LNCAP (cell line): ENCODE measurements around the gene FAM168A.

Source experiments
- TF ChIP-seq, protein P1 (sequence below): fragments of 450-650 bp; IDR thresholded peaks from 2 replicates; pipeline ENCODE4 v1.5.1; 2017; ENCODE audit warnings: mild to moderate bottlenecking

Gene FAM168A

DNA sequence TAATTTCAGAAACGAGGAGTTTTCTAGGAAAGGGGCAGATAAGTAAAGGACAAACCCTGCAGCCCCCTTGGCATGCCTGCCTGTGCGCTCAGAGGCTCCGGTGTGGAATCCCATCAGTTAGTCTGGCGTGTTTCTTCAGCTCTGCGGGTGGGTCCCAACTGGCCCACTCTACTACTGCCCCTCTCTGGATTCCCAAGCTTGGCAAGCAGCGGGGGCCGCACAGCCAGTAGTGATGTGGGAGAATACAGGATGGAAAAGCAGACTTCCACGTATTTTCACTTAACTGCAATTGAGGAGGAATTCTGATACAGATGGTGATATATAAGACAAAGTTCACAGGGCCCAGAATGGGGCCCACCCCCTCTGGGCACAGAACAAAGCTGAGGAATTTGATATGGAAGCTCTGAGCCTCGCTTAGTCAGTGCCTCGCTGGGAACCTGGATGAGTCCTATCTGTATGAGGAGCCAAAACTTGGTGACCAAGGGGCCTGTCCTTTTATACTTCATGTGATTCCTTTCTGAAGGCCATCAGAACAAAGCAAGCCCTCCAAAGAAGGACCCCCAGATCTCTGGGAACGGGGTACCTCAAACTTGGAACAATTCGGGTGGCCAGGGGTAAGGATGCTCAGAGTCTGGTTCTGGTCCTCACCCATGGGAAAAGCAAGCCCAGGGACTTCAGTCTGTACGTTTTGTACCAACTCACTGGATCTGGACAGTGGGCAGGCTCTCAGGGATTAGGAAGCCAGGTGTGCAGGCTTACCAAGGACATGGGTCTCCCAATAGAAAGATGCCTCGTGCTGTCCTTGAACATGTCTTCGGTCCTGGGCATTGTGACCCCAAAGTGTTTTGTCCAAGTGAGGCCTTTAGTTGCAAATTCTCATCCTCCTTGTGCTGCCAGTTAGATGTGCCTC is 195.7 kb downstream of the FAM168A start:
- TF ChIP-seq, protein P1, sequence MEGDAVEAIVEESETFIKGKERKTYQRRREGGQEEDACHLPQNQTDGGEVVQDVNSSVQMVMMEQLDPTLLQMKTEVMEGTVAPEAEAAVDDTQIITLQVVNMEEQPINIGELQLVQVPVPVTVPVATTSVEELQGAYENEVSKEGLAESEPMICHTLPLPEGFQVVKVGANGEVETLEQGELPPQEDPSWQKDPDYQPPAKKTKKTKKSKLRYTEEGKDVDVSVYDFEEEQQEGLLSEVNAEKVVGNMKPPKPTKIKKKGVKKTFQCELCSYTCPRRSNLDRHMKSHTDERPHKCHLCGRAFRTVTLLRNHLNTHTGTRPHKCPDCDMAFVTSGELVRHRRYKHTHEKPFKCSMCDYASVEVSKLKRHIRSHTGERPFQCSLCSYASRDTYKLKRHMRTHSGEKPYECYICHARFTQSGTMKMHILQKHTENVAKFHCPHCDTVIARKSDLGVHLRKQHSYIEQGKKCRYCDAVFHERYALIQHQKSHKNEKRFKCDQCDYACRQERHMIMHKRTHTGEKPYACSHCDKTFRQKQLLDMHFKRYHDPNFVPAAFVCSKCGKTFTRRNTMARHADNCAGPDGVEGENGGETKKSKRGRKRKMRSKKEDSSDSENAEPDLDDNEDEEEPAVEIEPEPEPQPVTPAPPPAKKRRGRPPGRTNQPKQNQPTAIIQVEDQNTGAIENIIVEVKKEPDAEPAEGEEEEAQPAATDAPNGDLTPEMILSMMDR = no peak

DNA sequence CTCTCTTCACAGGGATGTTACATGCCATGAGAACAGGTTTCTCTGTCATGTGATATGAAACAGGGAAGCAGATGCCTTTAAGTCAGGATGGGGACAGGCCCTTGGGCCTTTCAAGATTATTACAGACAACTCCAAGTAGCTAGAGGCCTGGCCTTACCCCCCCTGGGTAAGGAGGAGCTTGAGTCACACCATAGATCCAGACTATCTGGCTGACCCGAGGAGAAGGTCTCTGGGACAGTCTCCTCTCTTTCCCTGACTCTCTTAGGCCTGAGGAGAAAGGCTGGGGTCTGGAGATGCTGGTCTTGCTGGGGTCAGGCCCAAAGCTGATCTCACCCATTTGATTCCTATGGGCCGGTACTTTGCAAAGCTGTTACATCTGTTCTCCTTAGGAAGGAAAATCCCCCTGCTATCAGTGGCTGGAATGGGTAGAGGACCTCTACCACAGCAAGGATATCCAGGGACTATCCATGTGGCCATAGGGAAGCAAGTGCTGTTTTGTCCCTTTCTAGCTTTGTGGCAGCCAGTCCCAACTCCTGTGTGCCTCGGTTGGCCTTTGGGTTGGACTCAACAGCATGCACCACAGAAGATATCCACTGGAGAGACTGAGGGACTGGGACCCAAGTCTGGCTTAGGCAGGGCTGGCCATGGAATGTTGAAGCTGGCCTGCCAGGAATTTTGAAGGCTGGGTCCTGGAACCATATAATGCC is 196.5 kb downstream of the FAM168A start:
- TF ChIP-seq, protein P1 = no peak

DNA sequence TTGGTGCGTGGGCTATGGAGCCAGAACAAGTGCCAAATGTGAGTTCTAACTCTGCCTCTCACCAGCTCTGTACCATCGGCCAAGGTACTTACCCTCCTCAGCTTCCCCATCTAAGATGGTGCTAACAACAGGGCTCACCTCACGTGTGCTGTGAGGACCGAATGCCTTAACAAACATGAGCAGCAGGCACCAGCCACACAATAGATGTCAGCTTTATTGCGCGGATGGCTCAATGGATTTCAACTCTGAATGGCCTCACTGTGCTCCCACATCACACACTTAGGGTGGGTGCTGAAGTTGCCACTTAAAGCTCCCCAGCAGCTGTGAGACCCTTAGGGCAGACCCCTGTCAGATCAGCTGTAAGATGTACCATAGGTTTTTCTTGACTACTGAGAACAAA is 197.6 kb downstream of the FAM168A start:
- TF ChIP-seq, protein P1 = no peak

DNA sequence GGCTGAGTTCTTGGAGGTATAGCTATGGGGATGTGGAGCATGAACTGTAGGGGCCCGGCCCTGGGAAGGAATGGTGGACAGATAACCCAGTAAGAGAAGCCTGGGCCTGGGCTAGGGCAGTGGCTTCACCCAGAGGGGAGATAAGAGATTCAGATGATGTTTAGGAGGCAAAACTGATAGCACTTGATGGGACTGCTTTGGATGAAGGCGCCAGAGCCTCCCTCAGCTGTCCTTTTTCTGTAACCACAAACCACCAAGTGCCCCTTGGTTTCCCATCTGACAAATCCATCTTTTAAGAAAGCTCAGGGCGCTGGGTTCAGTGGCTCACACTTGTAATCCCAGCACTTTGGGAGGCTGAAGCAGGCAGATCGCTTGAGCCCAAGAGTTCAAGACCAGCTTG is 198.3 kb downstream of the FAM168A start:
- TF ChIP-seq, protein P1 = no peak

DNA sequence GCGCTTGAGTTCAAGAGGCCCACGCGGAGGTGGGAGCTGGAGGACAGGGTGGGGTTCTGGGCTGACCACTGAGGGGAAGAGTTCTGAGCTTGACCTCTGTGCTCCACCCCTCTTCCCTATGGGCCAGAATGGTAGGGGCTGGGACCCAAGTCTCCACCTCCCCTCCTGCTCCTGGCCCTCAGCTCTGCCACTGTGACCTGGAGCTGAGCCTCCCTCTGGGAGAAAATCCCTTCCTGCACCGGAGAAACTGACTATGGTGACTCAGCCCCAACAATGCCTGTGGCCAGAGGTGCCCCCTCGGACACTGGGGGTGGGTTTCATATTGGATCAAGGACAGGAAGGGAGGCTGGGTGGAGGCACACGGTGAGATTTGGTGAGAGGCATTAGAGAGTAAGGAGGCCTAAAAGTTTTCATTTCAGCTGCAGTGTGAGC is 198.7 kb downstream of the FAM168A start:
- TF ChIP-seq, protein P1 = no peak

DNA sequence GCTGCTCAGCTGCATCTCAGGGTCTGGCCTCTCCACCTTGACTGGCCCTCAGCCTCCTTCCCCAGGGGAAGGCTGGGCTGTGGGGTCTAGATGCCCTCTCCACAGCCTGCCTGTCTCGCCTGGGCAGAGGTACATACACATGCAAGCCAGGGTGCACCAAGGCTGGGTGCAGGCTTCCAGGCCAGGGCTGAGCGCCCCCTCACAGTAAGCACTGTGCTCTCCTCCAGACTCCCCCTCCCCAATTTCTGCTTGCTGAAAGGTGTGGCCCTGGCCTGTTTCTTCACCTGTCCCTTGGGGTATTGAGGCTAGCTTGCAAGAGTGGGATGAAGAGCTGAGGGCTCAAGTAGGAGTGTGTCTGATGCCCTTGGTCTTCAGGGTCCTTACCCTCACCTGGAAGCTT is 199.2 kb downstream of the FAM168A start:
- TF ChIP-seq, protein P1 = no peak

DNA sequence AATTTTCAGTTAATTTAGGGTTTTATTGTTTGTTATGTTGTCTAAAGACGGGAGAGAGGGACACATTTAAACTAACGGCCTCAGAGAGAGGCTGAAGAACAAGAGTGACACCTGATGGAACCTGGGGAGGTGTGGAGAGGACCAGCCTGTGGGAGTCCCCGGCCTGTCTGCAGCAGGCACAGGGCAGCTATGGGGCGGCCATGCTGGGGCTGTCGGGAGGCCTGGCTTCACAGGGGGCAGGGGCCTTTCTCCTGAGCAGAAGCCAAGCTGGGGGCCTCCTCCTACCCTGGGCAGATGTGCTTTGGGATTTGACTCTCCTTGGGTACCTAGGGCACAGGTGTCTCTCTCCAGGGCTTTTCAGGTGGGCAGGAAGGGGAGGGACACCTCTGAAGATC is 199.8 kb downstream of the FAM168A start:
- TF ChIP-seq, protein P1 = no peak
